NK-92 (cell line): ENCODE results near the gene COL10A1.

ENCODE experiments used
- DNase-seq: peaks from one replicate; lab custom pipeline; 2025; ENCODE audit not compliant: unreplicated experiment; lab: John Stamatoyannopoulos, UW

Gene COL10A1

GRCh38 chr6:116126032-116126431, at the start of gene COL10A1:
Gene COL10A1, minus strand, starts transcription at chr6:116126132. Its CDS starts 640 bp downstream, at chr6:116125492.
- DNase-seq = no peak

GRCh38 chr6:116175344-116175743, 49.4 kb upstream of the COL10A1 start:
- DNase-seq = no peak

DNA sequence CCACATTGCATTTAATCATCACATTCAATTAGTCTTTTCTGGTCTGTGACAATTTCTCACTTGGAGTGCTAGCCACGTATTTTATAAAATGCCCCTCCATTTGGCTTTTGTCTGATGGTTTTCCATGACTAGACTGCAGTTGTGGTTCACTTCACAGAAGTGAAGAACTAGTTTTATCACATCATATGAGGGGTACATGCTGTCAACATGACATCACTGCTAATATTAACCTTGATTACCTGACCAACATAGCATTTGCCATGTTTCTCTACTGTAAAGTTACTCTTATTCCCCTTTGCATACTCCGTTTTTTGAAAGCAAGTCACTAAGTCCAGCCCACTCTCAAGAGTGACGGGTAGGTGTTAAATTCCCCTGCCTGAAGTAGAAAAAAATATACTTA, 48.0 kb upstream of the COL10A1 start:
- no peak for DNase-seq

- DNase-seq = no peak
These were observed 44.6 kb upstream of the COL10A1 start for GRCh38 chr6:116170358-116171057.

DNA sequence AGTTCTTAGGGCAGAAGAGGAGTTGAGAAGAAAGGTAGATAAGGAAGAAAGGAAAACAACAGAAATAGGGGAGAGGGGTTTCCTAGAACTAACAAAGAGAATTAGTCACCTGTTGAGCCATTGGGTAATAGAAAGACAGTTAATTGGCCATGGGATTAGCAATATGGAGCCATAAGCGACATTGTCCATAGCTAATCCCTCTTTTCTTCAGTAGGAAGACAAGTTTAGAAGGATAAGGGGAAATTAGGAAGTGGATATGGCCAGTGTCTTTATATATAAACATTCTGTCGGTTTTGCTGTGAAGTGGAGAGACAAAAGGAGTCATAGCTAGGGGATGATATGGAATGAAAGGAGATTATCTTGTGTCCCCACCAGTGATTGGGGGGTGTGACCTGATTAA, 43.9 kb upstream of the COL10A1 start:
- DNase-seq = no peak

DNA sequence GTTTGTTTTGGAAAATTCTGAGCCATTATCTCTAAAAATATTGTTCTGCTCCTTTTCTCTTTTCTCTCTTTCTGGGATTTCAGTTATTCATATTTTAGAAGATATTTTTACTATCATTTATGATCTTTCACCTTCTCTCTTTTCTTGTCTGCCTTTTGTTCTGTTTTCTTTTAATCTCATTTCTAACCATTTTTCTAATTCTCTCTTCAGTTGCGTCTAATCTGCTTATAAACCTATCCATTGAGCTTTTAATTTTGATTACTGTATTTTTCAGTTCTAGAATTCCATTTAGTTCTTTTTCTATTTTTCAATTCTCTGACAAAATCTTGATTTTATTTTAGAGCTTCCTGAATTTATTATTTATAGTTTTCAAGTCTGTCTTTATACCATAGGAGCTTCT, 42.2 kb upstream of the COL10A1 start:
- no peak for DNase-seq

DNA sequence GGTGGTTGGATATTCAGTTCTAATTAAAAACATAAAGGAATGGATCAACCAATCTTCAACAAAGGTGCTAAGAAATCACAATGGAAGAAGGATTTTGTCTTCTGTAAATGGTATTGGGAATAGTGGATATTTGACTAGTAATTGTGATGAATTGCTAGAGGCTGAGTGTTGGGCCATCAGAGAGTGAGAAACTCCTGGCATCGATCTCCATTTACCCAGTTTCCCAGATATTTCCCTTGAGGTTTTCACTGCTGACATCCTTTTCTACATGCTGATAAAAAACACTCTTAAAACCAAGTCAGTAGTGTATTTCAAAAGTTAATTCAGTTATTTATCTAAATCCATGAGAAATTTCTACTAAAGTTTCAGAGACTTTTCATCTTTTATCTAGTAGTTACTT, 40.4 kb upstream of the COL10A1 start:
- no peak for DNase-seq

DNA sequence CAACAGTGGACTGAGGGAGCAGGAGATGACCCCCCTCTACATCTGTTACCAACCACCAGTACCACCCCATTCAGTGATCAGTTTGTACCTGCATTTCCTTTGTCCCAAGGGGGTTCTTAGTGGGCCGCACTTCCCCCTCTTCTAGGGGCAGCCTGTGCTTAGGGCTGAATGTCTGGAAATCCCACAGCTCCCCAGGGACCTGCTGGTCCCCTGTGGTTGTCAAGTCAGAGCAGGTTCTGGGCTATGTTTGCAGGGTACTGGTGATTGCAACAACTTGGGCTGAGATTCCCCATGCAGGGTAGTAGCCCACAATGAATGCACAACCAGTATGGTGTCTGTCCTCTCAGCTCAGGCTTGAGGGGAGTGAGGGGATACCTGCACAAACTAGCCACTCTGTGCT, 39.7 kb upstream of the COL10A1 start:
- no peak for DNase-seq

- DNase-seq = no peak
These were observed 34.0 kb upstream of the COL10A1 start for GRCh38 chr6:116159782-116160524.

DNA sequence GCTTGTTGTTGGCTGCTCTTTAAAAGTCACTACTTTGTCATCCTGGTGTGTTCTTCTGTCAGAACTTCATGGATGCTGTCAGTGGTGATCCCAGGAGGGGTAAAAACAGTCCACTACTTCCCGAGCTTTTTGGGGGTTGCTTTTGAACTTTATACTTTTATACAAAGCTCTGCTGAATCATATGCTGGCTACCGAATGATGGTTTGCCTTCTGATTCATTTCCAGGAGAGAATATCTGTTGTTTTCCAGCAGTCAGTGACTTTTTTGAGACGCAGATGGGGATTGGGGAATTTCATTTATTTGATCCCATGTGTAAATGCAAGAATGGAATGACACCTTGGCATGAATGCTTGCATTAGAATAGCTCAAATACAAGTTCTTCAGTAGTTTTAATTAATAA, 32.7 kb upstream of the COL10A1 start:
- DNase-seq = no peak

DNA sequence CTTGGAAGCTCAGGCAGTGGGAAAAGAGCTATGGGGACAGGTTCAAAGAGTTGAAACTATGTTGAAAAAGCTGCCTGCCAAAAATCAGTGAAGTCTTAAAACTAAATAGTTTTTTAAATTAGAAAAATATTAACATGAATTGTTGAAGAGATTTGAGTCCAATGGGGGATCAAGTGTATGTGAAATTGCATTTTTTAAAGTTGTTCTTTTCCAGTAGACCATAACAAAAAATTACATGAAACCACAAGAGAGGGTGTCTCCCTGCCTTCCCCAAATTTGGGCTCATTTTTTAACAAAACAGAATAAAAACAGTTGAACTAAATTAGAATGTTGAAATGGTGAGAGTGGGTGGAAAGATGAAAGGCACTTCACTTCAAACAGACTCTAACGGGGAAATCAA, 31.5 kb upstream of the COL10A1 start:
- no peak for DNase-seq

GRCh38 chr6:116156405-116157326, 30.7 kb upstream of the COL10A1 start:
- DNase-seq = no peak

DNA sequence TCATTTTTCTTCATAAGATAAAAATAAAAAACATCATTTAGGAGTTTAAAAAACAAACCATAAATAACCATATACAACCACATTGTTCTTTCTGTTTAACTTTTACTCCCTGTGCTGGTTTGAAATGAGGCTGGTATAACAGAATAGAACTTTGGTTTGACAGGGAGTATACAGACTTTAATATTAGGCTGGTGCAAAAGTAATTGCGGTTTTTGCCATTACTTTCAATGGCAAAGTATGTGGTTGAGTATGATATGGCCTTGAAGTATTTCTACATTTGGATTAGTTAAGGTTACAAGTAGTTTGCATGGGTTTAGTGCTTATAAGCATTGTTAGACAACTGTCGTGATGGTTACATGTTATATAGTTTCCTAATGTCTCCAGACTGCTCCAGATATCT, 29.0 kb upstream of the COL10A1 start:
- no peak for DNase-seq

DNA sequence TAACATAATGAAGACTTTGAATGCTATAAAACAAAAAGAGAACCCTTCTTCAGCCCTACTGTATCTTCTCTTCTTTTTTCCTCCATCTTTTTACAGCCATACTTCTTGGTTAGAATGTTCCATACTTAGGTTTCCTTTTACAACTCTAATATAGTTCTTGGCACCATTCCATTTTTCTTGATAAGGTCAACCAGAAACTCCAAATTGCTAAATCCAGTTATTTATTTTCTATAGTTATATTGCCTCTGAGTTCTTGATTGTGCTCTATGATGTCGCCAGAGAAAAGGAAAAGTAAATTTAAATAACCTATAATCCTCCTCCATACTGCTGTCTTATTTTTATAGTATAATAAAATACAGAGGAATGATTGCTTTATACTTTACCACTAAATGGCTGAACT, 26.7 kb upstream of the COL10A1 start:
- no peak for DNase-seq

DNA sequence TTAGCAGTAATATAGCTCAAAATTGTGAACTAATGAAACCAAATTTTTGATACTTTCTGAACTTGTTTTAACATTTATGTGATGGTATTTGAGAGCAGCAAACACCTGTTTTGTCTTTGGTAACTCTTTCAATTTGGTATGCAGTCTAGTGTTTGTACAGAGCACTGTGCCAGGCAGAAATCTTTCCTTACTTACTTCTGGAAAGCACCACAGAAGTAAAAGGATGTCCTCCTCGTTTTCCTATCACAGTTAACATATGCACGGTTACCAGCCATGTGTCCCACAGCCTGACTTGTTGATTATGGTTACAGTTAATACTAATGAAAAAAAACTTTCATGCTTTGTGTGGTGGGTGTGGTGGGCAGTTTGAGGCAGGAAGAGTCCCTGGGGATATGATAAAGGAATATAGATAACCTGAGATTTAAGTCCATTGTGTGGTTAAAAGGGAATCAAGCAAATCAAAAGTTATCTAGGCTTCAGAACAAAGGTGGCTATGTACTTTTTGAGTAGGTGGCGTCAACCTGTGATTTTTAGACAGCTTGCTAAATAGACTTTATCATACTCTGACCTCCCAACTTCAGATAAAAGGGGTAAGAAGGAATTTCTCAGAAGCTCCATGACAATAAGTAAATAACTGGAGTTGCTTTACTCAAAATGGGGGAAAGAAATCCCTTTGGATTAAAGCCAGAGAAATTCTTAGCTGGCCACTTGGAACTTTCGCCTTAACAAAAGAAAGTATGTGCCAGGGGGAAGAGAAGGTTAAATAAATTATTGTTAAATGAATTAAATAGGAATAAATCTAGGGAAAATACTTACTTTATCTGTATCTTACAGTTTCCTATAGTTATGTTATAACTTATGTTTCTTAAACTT, 20.1 kb upstream of the COL10A1 start:
- DNase-seq = no peak

- no peak for DNase-seq
These were observed 18.7 kb upstream of the COL10A1 start for GRCh38 chr6:116144605-116145004.

DNA sequence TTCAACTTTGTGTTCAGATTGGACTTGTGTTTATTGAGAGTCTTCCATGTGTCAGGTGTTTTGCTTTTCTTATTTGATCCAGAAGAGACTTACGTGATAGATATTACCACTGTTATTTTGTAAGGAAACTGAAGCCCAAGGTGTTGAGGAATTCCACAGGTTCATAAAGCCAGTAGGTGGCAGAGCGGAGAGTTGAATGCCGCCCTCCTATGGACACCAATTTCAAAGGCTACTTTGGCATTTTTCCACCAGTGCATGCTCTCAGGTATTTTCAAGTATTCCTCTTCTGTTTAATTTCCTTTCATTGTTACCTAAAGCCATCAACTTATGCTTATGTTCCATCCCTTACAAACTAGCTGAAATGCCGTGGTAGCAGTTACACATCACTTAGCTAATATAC, 14.0 kb upstream of the COL10A1 start:
- no peak for DNase-seq

- no peak for DNase-seq
These were observed 11.0 kb upstream of the COL10A1 start for GRCh38 chr6:116136933-116137340.

- no peak for DNase-seq
These were observed 10.4 kb upstream of the COL10A1 start for GRCh38 chr6:116136373-116136772.

DNA sequence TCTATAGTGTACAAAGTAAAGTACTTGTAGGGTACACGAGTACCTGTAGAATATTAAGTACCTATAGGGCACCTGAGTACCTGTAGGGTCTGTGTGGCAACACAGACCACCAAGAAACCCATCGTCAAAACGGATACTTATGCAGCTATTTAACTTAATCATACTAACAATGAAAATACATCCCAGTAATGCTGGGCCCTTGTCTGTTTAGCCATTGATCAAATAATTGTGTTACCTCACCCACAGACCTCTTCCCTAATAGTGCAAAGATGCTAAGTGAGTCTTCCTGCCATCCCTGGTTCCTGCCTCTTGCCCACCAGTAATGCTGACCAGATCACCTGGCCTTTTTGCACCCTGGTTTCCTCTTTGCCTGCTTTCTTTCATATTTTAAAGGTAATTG, 7.5 kb upstream of the COL10A1 start:
- no peak for DNase-seq
